Adrenal gland (tissue), 5 donors: ENCODE measurements around the gene TRNAU1AP.

Experiments used
- CTCF ChIP-seq, 6 experiments: fragments of 450-650 bp in 4 of 6; fragments of 200-600 bp in 2 of 6; sonication (generic) in 1 of 6; IDR thresholded peaks; 1 replicate in 5 of 6; 2 replicates in 1 of 6; pipeline versions ENCODE4 v1.5.1 to v1.8.0; 2016 to 2021; ENCODE audit warnings: antibody characterized with exemption in 6 of 6, mild to moderate bottlenecking in 2 of 6, moderate library complexity in 1 of 6
- POLR2A ChIP-seq, 2 donors: fragments of 450-650 bp; IDR thresholded peaks; one replicate each; pipeline ENCODE4 v1.6.1; 2017; ENCODE audit warnings: antibody characterized with exemption in 2 of 2, mild to moderate bottlenecking in 2 of 2, moderate library complexity in 1 of 2
- donor health status: DM: no; HTN: no; CAD: no.

- TF ChIP-seq CTCF (IDR thresholded peaks at IDR 0.05) (no peak), POLR2A (IDR thresholded peaks at IDR 0.05) (no peak)
Observed at GRCh38 chr1:28579401-28579800, 26.5 kb downstream of the TRNAU1AP start.
